Endometrial microvascular endothelial cells (primary cell): ENCODE results near the gene SRMS. TPM values are rescaled to one million over a fixed set of nuclear protein-coding genes. Genes with fewer than 3 reads are reported as not detected.

Experiments
- in situ Hi-C: cut with HindIII; loops from 2 replicates; pipeline ENCODE4 v1.10.0; 2017; ENCODE audit warnings: low sequenced_read_pairs, low pct_unique_long_range_greater_than_20kb; ENCODE audit errors: inconsistent ontology term
- total RNA-seq: library from RNA; depleted of rRNA; stranded (reverse); fragments of >200 nt; gene quantifications from one replicate; pipeline ENCODE4 v1.2.3, GENCODE V29; 2015; ENCODE audit errors: inconsistent ontology term

SRMS gene
- total RNA-seq, 1 donor from 2014 or later, result not detected

DNA sequence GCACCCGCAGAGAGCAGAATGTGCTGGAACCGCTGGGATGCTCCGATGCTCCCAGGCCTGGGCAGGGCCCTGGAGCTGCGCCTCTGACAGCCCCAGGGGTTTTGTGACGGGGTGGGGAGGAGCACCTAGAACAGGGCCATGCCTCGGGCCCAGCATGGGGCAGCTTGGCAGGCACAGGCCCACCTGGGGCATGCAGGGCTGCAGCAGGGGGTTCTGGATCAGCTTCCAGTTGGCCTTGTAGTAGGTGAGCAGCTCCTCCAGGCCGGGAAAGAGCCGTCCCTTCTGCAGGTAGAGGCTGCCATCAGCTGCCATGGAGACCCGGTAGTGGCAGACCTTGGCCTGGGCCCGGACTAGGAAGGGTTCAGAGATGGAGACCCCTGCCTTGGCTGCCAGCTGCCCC is 4.4 kb downstream of the SRMS start:
- in situ Hi-C loops, result no loop called here

DNA sequence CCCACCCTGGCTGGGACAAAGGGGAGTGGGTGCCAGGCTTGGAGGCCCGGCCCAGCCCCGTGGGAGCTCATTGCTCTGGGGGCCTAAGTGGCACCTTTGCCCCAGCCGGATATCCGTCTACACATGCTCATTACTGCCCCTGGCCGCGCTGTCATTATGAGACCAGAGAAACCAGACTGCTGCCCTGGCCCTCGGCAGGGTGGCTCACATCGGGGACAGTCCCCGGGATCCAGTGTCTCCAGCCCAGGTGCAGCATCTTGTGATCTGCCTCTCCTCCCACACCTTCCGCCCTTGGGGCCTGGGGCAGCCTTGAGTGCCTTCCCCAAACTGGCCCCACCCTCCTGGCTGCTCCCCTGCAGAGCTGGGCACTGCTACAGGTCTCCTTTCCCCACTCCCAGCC is 4.9 kb downstream of the SRMS start:
- in situ Hi-C loops, result no loop called here

DNA sequence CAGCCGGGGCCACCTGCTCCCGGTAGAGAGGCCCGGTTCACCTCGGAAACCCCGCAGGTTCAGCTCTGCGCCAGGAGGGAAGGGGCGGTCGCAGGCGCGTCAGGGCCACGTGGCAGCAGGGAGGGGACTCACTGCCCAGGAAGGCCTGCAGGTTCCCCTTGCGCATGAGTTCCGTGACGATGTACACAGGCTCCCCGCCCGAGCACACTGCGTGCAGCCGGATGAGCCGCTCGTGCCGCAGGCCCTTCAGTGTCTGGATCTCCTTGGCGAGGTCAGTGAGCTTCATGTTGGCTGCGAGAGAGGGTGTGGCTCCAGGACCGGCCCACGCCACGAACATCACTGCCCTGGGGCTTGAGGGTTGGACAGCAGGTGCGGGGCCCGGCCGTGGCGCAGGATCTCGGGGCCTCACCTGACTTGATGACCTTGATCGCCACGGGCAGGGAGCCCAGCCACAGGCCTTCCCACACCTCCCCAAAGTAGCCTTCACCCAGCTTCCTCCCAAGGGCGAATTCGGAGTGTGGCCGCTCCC is 5.5 kb downstream of the SRMS start:
- in situ Hi-C loops, result no loop called here

DNA sequence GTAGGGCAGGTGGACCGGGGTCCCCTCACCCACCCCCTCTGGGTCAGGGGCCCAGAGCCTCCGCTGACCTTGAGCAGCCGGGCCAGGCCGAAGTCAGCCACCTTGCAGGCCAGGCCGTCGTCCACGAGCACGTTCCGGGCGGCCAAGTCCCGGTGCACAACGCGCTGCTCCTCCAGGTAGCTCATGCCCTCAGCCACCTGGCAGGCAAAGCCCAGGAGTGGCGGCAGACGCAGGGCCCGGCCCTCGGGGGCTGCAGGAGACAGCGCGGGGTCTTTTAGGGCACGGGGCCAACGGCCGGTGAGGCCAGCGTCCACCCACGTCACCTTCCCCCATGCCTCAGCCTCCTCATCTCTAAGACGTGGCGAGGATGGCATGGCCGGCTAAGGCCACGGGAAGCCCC is 6.2 kb downstream of the SRMS start:
- in situ Hi-C loops, result no loop called here

DNA sequence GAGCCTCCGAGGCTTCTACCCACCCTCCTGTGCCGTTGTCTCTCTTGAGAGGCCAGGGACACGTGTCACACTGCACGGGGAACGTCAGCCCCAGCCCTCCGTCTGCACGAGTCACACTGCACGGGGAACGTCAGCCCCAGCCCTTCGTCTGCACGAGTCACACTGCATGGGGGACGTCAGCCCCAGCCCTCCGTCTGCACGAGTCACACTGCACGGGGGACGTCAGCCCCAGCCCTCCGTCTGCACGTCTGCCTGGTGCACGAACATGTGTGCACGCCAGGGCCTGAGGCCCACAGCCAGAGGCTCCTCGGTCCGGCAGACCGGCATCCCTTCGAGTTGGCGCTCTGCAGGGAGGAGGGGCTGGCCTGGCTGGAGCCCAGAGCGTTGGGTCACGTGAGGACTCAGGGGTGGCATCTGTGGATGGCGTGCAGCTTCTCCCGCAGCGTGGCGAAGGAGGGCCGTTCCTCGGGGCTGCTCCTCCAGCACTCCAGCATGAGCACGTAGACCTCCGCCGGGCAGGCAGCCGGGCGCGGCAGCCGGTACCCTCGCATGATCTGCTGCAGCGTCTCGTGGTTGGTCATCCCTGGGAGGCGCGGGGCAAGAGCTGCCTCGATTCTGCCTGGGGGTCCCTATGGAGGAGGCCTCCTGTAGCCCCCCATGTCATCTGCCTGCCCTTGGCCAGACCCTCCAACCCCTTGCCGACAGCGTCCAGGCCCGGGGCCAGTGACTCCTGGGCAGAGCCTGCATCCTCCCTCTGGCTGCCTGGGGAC is 6.9 kb downstream of the SRMS start:
- in situ Hi-C loops, result no loop called here

DNA sequence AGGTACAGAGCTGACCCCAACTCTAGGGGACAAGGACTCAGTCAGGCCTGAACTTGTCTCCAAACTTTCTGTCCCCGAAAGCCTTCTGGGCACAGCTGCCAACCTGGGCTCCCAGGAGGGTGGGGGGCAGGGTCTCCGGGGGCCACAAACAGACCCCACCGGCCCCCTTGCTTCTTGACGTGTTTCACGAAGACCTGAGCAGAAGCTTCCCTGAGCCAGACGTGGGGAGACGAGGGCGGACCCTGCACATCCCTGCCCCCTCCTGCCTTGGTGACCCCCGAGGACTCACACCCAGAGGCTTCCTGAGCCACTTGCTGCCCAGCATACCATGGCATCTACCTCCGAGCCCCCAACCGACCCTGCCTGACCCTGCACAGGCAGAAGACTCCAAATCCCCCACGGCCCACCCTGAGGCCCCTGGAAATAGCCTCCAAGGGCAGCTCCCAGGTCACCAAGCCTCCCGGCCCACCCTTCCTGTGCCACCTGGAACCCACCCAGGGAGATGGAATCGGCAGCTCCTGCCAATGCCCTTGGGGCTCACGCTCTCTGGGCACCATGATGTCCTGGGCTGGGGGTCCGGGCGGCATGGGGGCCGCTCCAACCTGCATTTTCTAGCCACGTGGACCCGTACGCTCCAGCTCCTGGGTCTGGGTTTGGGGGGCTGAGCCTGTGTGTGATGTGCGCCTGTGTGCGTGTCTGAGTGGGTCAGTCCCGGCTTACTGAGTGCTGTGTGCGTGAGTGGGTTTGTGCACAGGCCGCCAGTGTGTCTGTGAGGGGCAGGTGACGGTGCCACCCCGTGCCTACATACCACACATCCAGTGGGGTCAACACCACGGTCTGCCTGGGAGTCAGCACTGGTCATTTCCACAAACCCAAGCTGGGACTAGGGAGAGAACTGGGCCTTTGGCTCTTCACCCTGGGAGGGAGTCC is 7.8 kb downstream of the SRMS start:
- in situ Hi-C loops, result no loop called here

DNA sequence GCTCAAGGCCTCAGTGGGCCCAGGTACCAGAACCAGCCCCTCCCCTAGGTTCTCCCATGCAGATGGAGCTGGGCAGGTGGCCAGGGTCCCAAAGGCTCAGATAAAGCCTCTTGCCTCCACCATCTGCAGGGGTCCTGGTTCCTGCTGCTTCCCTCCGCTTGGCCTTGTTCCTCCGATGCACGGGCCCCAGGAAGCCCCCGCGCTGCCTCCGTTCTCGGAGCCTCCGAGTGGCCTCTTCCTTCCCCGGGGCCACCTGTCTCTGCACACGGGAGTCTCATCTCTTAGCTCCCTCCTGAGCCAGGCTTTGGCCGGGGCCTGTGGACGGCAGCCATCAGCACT is 8.5 kb downstream of the SRMS start:
- in situ Hi-C loops, result no loop called here

DNA sequence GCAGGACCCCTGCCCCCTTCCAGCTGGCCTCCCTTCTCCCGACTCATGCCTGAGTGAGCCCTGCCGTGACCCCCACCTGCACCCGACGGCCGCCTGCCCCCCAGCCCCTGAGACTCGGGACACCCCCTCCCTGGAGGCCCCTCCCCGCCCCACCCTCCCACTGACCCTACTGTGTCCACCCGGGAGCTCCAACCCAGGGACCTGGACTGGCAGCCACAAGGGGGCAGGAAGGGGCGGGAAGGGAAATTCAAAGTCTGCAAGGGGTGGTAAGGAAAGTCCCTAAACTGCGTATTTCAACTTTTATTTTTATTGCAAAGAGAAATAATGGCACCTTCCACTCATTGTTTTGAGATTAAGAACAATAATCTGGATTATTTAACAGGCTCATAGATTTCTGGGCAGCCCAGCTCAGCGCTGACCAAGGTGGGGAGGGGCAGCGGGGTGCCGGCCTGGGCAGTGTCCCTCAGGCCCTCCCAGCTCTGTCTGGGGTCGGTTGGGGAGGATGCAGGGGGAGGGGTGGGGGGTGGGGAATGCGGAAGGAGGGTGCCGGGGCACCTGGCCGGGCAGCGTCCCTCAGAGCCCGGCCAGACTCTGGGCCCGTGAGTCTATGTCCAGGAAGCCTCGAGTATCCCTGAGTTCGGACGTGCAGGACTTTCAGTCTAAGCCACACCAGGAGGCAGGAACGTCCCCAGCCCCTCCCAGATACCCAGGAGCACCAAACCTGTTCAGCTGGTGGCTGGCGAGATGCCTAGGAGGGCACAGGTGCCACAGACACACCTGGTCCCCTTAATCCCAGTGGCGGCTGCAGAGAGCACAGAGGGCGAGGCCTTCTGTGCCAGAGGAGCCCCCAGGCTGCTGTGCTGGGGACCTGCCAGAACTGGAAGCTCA is 9.1 kb downstream of the SRMS start:
- in situ Hi-C loops, result no loop called here

DNA sequence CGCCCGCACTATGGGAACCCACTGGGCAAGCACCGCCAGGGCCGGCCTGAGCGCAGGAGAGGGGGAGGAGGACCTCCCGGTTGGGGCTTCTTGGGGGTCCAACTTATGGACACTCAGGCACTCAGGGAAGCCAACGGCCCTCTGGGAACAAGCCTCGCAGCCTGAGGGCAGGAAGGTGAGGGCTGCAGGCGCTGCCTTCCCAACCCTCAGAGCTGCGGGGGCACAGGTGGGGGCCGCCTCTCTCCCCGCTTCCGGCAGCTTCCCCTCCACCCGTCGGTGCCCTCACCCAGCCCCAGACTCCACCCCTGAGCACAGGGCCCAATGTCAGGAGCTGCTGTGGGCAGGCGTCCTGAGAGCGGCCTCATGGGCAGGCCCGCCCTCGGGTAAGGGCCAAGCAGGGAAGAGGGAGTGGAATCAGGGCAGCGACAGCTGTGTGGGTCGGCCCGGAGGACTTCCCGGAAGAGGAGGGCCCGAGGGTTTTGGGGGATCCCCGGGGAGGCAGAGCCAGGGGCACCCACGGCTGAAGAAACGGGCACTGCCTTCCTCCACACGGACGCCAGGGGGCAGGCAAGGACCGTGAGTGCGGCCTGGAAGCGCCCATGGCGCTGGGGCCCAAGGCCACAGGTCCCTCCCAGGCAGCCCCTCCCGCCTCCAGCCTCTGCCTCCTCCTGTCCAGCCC is 9.9 kb downstream of the SRMS start:
- in situ Hi-C loops, result no loop called here

DNA sequence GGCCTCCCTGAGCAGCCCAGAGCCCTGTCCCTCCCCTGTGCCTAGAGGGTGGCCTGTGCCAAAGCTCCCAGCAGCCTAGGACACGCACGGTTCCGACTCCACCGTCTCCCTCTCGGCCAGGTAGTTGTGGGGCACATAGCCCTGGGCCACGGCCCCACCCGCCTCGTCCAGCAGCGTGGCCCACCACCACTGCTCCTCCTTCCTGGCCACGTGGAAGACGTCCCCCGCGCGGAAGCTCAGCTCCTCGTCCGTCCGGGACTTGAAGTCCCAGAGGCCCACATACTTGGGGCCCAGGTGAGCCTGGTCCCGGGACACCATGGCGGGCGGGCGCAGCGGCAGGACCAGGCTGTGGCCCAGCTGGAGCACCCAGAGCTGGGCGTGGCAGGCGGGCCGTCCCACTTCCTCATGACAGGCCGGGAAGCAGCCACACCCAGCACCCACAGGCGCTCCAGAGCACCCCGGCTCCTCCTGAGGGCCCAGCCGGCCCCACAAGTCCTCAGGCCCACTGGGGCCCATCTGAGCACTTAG is 10.5 kb downstream of the SRMS start, which contains the start of gene PTK6:
Gene PTK6 (minus strand): TSS at position 380 of the 528 bp plus-strand sequence. CDS start 62 bp downstream, at position 318.
- in situ Hi-C loops, result no loop called here

DNA sequence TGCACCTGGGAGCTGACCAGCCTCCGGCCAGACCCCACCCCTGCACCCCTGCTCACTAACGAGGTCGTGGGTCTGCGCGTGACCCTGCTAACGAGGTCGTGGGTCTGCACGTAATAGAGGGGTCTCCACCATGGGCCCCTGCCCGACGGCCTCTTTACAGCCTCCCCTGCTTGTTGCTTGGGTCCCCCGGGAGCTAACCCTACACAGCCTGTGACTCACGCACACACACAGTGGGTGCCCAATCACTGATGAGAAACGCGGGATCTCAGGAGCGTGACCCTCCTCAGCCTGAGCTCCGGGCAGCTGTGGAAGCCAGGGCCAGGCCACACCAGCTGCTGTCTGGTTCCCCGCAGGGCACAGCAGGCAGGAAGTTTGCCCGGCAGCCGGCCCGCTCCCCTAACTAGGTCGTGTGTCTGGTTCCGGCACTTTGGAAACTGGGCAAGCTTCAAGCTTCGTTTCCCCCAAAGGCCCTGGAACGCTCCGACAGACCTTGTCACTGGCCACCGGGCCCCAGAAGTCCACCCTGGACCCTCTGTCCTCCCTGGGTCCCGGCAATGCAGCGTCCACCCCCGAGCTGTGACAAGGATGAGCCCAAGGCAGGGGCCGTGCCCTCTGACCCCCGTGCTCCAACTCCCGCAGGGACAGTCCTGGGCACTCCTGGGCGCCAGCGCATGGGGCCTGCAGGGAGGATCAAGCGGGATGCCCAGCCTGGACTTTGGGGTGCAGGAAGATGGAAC is 11.1 kb downstream of the SRMS start:
- in situ Hi-C loops, result no loop called here

DNA sequence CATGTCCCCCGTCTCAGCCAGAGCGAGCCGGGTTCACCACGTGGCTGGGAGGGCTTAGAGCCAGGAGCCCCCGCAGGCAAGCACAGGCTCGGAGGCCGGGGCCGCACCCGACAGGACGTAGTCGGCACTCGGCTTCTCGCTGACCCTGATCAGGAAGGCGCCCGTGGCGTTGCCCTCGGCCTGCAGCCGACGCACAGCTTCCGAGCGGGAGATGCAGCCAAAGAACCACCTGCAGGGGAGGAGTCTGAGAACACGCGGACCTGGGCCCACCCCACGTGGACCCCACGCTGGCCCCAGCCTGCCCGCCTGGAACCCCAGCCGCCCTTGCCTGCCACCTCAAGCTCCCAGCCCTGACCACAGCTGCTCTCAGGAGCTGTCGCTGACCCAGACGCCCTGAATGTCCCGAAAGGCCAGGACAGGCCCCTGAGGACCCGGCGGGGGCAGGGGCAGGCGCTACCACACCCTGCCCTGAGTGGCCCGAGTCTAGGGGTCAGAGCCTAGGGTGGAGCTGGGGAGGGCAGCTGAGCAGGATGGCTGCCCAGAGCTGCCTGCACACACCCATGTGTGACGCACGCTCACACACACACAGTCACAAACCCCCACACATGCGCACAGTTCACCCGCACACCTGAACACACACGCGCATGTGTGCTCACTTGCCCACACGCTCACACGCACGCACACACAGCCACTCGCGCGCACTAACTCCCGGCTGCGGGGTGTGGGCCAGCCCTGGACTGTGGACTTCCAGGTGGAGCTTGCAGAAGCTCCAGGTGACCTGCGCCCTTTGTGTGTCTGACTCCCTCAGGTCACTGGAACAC is 12.5 kb downstream of the SRMS start:
- in situ Hi-C loops, result no loop called here

DNA sequence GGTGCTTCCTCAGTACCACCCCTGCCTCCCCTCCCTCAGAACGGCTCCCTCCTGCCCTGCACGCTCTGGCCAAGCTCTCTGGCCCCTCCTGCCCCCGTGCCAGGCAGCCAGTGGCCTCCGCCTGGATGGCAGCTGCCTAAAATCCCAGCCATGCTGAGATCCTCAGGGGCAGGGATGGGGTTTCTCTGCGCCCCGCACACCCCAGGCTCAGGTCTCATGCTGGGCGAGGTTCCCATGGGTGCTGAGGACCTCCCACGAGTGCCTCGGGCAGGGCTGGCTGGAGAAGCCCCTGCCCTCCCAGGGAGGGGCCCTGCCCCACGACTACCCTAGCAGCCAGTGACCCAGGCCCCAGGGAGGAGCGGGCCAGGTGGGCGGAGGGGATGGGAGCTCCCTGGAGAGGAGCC is 13.1 kb downstream of the SRMS start:
- in situ Hi-C loops, result no loop called here

DNA sequence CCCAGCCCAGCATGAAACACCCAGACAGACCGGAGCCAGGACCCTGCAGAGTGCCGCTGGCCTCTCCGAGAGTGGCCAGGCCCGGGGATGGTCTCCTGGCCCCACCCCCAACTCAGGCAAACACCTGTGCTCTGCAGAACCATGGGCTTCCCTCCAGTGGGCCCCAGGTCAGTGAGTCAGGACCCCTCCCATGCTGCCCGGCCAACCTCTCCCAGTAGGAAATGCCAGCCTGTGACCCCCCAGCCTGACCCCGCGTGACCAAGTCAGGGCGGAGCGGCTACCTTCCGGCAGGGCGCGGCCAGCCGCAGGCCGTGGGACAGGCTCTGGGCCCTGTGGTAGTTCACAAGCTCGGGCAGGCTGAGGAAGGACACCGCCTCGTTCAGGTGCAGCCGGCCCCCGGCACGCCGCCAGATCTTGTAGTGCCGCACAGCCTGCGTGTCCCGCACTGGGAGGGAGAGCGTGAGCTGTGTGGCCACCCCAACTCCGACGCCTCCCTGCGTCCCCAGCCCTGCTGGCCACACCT is 13.6 kb downstream of the SRMS start:
- in situ Hi-C loops, result no loop called here

DNA sequence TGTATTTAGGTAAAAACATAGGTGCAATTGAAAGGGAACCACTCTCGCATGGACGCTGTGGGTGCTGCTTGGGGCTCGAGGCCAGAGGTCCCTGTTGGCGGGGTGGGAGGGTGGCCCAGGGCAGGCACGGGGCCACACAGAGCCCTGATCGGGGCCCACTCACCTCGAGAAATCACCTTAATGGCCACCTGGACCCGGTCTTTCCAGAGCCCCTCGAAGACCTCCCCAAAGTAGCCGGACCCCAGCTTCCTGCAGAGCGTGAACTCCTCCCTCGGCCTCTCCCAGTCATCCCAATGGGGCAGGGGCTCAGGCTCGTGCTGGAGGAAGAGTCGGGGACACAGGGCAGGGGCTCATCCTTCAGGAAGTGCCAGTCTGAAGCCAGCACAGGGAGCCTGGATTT is 14.2 kb downstream of the SRMS start:
- in situ Hi-C loops, result no loop called here

DNA sequence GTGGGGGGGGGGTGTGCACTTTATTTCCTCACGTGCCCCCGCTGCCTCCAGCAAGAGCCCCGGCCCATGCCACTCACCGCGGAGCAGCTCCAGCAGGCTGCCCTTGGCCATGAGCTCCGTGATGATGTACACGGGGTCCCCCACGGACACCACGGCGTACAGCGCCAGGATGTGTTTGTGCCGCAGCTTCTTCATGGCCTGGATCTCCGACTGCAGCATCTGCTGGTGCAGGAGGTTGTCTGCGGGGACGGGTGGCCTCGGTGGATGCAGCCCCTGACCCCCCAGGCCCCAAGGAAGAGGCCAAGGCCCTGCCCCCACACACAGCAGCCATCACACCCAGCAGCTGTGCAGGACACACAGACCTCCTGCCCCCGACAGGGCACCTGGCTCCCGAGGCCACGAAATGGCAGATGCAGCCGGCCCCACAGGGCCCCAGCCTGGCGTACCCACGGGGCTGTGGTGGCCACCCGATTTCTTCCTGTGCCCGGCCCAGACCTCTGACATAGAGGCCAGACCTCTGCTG is 15.0 kb downstream of the SRMS start:
- in situ Hi-C loops, result no loop called here
